Effector memory CD4-positive, alpha-beta T cell (primary cell): ENCODE data around the gene KLK4.

Source experiments
- DNase-seq, 3 donors: peaks; one replicate each; pipeline ENCODE4 v3.0.0-alpha.2; 2020
- H3K27ac ChIP-seq: 2 replicates; pipeline ENCODE4 v1.7.0; 2013; ENCODE audit warnings: mild to moderate bottlenecking, low read length, moderate library complexity; ENCODE audit not compliant: insufficient read depth, poor library complexity, severe bottlenecking
- H3K27me3 ChIP-seq: replicated peaks from 2 replicates; pipeline ENCODE4 v1.7.0; 2013; ENCODE audit warnings: mild to moderate bottlenecking, low read length; ENCODE audit not compliant: insufficient read depth, control insufficient read depth, poor library complexity, severe bottlenecking
- H3K36me3 ChIP-seq: 2 replicates; pipeline ENCODE4 v1.7.0; 2013; ENCODE audit warnings: mild to moderate bottlenecking, low read length, moderate library complexity; ENCODE audit not compliant: control insufficient read depth, insufficient read depth
- H3K4me1 ChIP-seq: 2 replicates; pipeline ENCODE4 v1.7.0; 2013; ENCODE audit warnings: low read length, mild to moderate bottlenecking; ENCODE audit not compliant: control insufficient read depth, insufficient read depth, poor library complexity, severe bottlenecking
- H3K4me3 ChIP-seq: 2 replicates; pipeline ENCODE4 v1.7.0; 2013; ENCODE audit warnings: low read length, low read depth, mild to moderate bottlenecking; ENCODE audit not compliant: insufficient read depth, poor library complexity, severe bottlenecking
- H3K9me3 ChIP-seq: 2 replicates; pipeline ENCODE4 v1.7.0; 2013; ENCODE audit warnings: mild to moderate bottlenecking, low read length, moderate library complexity; ENCODE audit not compliant: control insufficient read depth

Gene KLK4

DNA sequence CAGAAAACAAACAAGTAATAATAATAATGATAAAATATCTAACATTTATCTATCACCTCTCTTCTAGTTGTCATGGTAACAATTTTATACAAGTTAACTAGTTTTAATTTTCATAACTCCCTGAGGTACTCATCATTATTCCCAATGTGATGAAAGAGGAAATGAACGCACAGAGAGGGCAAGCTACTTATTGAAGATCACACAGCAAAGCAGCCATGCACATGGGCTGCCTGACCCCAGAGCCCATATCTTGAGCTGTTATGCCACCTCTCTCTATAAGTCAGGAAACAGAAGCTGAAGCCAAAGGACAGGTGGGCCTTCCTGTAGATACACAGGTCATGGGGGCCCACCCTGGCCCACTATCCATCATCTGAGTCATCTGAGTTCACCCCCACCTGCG, 4.9 kb upstream of the KLK4 start:
- no peak overlapping the region for H3K27ac ChIP-seq

DNA sequence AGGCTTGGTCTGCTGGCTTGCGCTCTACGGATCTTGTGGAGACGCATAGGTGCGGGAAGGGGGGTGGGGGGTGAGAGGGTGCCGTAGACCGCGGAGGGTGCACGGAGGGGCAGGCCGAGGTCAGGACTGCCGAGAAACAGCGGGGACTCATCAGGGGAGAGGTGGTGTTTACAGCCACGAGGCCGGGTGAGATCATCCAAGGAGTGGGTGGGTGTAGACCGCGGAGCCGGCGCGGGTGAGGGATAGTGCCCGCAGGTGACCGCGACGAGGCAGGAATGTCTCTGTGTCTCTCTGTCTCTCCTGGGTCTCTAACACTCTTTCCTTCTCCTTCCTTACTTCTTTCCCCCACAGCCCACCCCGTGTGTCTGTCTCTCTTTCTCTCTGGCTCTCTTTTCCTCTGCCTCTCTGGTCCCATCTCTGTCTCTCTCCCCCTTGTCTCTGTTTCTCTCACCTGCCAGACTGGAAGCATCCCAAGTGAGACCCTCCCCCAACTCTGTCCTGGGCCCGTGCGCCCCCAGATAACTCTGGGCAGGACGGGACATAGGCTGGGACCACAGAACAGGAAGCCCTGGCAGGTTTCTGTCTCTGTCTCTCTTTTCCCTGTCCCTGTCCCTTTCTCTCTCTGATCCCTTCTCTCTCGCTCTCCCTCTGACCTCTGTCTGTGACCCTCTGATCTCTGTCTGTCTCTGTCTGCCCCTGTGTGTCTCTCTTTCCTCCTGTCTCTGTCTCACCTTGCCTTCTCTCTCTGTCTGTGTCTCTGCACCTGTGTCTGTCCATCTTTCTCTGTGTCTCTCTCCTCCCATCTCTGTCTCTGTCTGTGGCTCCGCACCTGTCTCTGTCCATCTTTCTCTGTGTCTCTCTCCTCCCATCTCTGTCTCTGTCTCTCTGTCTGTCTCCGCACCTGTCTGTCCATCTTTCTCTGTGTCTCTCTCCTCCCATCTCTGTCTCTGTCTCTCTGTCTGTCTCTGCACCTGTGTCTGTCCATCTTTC, 1.8 kb upstream of the KLK4 start:
- DNase-seq, result no peak

More for the DNA sequence above, 4.9 kb upstream of the KLK4 start:
- Histone ChIP-seq H3K36me3 (no peaks in the 10 kb centered on the region), H3K4me3 (no peak overlapping the region), H3K9me3 (no peaks in the 10 kb centered on the region), H3K27me3 (no peaks in the 10 kb centered on the region), H3K4me1 (no peaks in the 10 kb centered on the region)
- DNase-seq, result no peak

DNA sequence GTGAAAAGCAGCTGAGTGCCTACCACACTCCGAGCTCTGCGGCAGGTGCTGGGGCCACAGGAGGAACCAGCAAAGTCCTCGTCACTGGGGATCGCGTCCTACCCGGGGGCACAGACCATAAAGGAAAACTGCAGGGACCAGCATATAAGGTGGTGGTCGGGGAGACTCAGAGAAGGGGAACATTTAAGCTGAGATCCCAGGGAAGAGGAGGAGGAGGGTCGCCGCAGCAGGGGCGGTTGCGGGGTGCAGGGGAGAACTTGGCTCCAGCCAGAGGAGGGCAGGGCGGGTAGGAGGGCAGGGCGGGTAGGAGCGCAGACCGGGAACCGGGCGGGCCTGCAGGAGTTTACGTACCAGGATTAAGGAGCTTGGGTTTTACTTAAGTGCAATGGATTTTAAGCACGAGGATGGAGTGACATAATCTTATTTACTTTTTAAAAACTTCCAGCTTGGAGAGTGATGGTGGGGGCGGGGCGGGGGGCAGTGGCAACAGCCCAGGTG, 956 bp upstream of the KLK4 start:
- H3K4me1 ChIP-seq, result peaks cover 7% of the 10 kb centered on the region
- H3K4me3 ChIP-seq, result no peak overlapping the region
- no peak overlapping the region for H3K27ac ChIP-seq
- no peaks in the 10 kb centered on the region for H3K9me3 ChIP-seq
- DNase-seq, result no peak
- peaks cover 18% of the 10 kb centered on the region for H3K27me3 ChIP-seq
- no peaks in the 10 kb centered on the region for H3K36me3 ChIP-seq

More for the DNA sequence above, 1.8 kb upstream of the KLK4 start:
- peaks cover 16% of the 10 kb centered on the region for H3K27me3 ChIP-seq
- H3K27ac ChIP-seq, result no peak overlapping the region
- H3K36me3 ChIP-seq, result no peaks in the 10 kb centered on the region
- peaks cover 7% of the 10 kb centered on the region for H3K4me1 ChIP-seq
- H3K4me3 ChIP-seq, result no peak overlapping the region
- no peaks in the 10 kb centered on the region for H3K9me3 ChIP-seq

DNA sequence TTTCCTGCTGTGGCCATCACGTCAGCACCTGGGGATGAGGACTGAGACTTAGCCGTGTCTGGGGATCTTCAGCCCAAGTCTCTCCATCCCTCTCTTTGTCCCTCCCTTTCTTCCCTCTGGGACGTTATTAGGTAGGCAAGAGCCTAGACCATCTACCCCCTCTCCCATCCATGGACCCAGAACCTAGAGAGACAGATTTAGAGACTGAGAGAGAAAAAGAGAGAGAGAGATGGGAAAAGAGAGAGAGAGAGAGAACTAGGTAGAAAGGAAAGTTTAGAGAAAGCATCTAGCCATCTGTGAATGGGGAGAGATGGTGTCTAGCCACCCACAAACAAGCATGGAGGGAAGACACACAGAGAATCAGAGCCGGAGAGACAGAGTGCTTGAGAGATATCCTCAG, 473 bp downstream of the KLK4 start:
- Histone ChIP-seq H3K4me3 (no peak overlapping the region), H3K9me3 (no peaks in the 10 kb centered on the region), H3K27me3 (peaks cover 18% of the 10 kb centered on the region), H3K27ac (no peak overlapping the region), H3K4me1 (peaks cover 7% of the 10 kb centered on the region), H3K36me3 (no peaks in the 10 kb centered on the region)
- DNase-seq, result no peak

DNA sequence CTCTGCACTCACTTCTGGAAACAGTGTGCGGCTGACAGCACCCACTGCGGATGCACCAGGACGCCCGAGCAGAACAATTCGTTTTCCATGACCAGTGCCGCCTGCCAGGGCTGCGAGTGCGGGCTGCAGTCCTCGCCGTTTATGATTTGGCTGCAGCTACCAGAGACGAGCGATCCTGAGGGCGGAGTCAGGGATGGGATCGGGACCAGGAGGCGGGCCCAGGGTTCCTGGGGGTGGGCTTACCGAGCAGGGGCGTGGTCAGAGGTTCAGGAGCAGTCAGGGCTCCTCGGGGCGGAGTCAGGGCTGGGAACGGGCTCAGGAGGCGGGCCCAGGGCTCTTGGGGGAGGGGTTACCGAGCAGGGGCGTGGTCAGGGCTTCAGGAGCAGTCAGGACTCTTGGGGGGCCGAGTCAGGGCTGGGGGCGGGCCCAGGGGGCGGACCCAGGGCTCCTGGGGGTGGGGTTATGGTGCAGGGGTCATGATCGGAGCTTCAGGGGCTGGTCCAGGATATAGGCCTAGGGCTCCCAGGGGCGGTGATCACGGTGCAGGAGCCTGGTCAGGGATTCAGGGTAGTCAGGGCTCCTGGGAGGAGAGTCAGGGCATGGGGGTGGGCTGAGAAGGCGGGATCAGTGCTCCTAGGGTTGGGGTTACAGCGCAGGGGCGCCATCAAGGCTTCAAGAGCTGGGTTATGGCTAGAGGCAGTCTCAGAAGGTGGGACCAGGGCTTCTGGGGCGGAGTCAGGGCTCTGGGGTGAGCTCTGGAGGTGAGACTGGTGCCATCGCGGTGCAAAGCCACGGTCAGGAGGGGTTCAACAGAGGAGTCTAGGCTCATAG, 1.7 kb downstream of the KLK4 start:
- Histone ChIP-seq H3K27me3 (peaks cover 18% of the 10 kb centered on the region), H3K4me3 (no peak overlapping the region), H3K36me3 (no peaks in the 10 kb centered on the region), H3K9me3 (no peaks in the 10 kb centered on the region), H3K4me1 (peaks cover 7% of the 10 kb centered on the region), H3K27ac (no peak overlapping the region)
- DNase-seq, result no peak

DNA sequence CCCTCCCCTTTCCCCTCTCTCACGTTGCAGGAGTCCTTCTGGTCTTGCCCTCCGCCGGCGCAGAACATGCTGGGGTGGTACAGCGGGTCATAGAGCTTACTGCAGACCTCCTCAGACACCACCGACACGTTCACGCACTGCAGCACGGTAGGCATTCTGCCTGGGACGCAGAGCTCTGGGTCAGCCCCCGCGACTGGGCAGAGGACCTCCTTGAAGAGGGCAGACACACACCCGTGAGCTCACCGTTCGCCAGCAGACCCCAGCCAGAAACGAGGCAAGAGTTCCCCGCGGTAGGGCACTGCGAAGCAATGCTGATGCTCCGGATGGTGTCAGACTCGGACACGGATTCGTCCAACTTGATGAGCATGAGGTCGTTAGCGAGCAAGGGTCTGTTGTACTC, 2.9 kb downstream of the KLK4 start:
- Histone ChIP-seq H3K36me3 (no peaks in the 10 kb centered on the region), H3K9me3 (no peaks in the 10 kb centered on the region), H3K27ac (no peak overlapping the region), H3K4me3 (no peak overlapping the region), H3K4me1 (peaks cover 7% of the 10 kb centered on the region), H3K27me3 (peaks cover 18% of the 10 kb centered on the region)
- no peak for DNase-seq

DNA sequence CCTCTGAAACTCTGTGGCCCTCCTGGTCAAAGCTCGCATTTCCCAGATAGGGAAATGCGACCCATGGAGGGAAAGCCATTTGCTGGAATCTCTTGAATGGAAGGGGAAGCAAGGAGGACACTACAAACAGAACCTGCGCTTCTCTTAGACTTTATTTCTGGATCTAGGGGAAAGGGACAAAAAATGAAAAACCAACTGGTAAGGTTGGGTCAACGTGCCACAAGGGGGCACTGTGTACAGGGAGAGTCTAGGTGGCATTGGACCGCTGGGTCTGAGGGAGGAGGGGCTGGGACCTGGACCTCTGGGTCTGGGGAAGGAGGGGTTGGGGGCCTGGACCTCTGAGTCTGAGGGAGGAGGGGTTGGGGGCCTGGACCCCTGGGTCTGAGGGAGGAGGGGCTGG, 5.0 kb downstream of the KLK4 start:
- Histone ChIP-seq H3K4me1 (peaks cover 7% of the 10 kb centered on the region), H3K27ac (no peak overlapping the region), H3K27me3 (peaks cover 18% of the 10 kb centered on the region), H3K36me3 (no peaks in the 10 kb centered on the region), H3K9me3 (no peaks in the 10 kb centered on the region), H3K4me3 (no peak overlapping the region)
- DNase-seq, result no peak

DNA sequence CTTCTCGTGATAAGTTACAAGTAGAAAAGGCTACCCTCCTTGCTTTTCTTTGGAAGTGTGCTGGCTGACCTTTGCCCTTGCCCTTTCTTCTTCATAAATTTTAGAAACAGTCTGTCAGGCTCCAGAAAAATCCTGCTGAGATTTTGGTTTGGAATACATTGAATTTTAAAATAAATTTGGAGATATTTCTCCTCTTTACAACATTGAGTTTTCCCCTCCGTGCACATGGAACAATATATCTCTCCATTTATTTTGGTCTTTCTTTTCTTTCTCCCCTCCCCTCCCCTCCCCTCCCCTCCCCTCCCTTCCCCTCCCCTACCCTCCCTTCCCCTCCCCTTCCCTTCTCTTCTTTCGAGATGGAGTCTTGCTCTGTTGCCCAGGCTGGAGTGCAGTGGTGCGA, 8.6 kb downstream of the KLK4 start:
- DNase-seq, result no peak
- H3K9me3 ChIP-seq, result no peaks in the 10 kb centered on the region
- no peaks in the 10 kb centered on the region for H3K4me1 ChIP-seq
- no peaks in the 10 kb centered on the region for H3K36me3 ChIP-seq
- no peak overlapping the region for H3K27ac ChIP-seq
- no peak overlapping the region for H3K4me3 ChIP-seq
- H3K27me3 ChIP-seq, result no peaks in the 10 kb centered on the region

DNA sequence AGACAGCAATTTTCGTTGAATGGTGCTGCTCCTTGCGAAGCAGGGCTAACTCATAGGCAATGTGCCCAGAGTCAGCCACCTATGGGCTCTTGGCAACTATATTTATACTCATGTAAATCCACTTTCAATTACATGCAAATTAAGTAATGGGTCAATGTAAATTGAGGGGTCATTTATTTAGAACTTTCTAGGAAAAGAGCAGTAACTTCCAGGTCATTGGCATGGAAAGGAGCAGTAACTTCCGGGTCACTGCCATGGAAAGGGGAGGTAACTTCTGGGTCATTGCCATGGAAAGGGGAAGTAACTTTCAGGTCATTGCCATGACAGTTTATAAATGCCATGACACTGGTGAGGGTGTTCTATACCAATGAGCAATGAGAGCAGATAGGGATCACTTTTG, 11.6 kb downstream of the KLK4 start:
- no peak overlapping the region for H3K27ac ChIP-seq
- no peaks in the 10 kb centered on the region for H3K27me3 ChIP-seq
- no peaks in the 10 kb centered on the region for H3K9me3 ChIP-seq
- no peak for DNase-seq
- H3K4me1 ChIP-seq, result no peaks in the 10 kb centered on the region
- no peaks in the 10 kb centered on the region for H3K36me3 ChIP-seq
- H3K4me3 ChIP-seq, result no peak overlapping the region

DNA sequence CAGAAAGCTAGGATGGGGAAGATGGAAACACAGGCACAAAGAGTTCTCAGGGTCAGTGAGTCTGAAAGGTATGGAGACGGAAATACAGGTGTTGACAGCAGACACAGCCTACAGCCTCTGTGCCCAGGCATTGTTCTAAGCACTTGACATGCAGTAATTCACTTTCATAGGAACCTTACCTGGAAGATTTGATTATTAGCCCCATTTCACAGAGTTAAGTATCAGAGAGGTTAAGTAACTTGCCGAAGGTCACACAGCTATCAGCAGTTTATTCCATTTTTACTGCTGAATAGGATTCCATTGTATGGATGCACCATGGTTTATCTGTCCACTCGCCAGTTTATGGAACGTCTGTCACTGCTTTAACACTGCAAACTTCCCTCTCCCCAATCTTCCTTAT, 13.2 kb downstream of the KLK4 start:
- no peak for DNase-seq
- Histone ChIP-seq H3K4me3 (no peak overlapping the region), H3K9me3 (no peaks in the 10 kb centered on the region), H3K36me3 (no peaks in the 10 kb centered on the region), H3K4me1 (no peaks in the 10 kb centered on the region), H3K27me3 (no peaks in the 10 kb centered on the region), H3K27ac (no peak overlapping the region)
